Activated CD4-positive, alpha-beta T cell treated with anti-CD3 and anti-CD28 coated beads for 1 hour (primary cell): ENCODE results near the gene AP5B1.

ENCODE experiments used
- DNase-seq: peaks from one replicate; pipeline ENCODE4 v3.0.0-alpha.2; 2020

The AP5B1 gene, protein sequence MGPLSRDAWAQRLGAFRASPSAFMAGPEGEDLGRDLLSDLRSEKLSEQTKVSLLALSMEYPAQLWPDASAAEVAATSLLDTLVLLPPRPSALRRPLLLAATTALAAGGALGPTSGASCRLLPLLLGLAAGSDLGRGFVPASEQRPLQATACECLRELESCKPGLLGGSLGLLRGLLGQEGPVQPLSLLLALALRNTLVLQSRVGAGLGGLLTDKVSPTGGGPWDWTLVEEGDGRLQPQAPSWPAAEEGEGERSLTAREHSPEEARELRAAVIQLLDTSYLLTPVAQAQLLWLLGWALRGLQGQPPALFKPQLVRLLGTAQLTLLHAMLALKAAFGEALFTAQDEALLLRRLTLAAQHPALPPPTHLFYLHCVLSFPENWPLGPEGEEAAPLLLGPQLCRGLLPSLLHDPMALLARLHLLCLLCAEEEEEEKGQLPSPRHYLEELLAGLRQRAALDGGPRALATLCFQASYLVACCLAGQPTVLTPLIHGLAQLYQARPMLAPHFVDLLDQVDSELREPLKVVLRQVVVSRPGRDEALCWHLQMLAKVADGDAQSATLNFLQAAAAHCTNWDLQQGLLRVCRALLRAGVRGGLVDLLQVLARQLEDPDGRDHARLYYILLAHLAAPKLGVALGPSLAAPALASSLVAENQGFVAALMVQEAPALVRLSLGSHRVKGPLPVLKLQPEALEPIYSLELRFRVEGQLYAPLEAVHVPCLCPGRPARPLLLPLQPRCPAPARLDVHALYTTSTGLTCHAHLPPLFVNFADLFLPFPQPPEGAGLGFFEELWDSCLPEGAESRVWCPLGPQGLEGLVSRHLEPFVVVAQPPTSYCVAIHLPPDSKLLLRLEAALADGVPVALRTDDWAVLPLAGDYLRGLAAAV

DNA sequence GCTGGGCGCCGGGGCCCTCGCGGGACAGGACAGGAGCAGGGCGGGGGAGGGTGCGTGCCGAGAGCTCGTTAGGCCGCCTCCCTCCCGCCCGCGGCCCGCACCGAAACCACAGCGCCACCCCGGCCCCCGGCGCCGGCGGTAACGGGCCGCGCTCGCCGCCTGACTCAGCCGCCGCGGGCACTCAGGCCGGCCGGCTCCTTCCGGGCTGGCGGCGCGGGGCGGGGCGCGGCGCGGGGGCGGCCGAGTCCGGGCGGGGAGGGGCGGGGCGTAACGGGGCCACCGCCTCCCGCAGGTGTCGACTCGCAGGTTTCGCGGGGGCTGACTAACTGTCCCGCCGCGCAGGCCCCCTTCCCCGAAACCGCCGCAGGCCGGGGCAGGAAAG, at the start of gene AP5B1:
AP5B1 (minus strand) TSS at position 207 of the 382 bp plus-strand sequence. CDS start 385 bp downstream, outside the sequence.
- peak; percentile 62 for DNase-seq

- no peak for DNase-seq
Observed at GRCh38 chr11:65829459-65829858, 48.7 kb upstream of the AP5B1 start.

DNA sequence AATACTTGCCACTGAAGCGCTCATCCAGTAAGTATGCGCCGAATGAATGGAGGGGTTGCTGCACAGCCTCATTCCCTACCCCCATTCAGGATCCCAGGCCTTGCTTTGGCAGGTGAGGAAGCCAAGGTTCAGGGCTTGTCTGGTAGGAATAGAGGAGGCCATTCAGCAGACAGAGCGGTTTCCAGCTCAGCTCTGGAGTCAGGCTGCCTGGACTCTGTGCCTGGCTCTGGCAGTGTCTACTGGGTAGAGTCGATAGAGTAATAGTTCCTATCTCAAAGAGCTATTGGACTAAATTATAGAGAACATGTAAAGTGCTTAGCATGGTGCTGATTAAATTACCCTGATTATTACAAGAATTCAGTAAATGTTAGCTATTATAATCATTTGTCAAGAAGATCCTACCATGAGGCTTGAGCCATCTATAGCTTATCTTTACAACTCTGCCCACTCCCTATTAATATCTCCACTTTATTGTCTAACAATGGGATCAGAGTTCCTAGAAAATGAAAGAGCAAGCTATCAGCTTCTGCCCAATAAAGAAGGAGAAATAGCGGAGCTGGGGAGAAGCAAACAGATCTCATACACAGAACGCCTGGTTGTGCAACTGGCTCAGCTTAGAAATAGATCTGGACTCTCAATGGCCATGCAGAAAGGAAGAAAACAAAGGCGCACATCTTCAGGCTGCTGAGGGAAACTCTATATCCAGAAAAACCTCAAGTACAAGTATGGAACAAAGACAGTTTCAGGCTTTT, 46.4 kb upstream of the AP5B1 start:
- no peak for DNase-seq

GRCh38 chr11:65822776-65823528, 42.2 kb upstream of the AP5B1 start:
- no peak for DNase-seq

DNA sequence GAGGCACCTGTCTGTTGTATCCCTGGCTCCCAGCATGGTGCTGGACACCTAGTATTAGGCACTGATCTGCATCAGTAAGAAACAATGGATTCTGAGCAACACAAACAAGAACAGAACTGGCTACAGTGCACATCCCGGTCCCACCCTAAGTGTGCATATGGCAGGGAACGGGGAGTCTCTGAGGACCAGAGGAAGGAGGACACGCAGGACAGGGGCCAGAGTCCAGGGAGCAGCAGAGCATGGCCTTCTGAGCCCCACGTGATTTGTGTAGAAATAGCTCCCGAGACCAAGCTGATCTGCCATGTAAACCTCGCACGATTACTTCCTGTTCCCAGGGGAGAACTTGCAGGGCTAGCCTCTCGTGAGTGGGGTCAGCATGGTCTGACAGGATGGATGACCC, 40.3 kb upstream of the AP5B1 start:
- DNase-seq, result no peak

DNA sequence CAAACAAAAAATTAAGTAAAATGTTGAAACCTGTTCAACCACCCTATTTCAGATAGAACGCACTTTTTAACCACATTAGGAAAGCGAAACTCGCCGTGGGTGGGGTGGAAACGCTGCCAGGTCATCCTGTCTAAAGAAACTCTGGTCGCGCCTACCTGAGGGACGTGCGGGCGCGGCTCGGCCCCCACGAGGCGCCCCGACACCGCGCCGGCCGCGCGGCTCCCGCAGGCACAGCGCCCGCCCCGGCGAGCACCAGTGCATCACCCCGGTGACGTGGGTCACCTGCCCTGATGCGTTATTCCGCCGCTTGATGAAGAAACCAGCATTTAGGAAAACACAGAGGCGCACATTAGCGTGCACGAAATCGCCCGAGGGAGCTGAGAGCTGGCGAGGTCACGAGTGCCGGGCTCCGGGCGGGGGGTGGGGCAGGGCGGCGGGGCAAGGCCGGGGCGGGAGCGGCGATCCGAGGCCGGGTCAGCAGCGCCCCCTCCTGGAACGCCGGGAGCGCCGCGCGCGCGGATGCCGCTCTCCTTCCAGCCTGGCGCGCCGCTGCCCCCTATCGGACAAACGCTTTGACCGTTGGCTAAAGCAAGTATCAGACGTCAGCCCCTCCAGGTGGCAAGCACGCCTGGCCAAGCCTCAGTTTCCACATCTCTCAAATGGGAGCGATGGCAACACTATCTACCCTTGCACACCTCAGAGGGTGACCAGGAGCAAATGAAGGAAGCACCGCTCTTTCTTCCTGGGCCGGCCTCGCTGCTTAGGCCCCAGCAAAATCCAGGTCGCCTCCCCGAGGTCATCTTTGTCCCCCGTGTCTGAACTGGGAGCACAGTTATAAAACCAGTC, 37.3 kb upstream of the AP5B1 start:
- DNase-seq, result peak; percentile 86

GRCh38 chr11:65817312-65817834, 36.6 kb upstream of the AP5B1 start:
- no peak for DNase-seq

- no peak for DNase-seq
Observed at GRCh38 chr11:65816696-65817095, 35.9 kb upstream of the AP5B1 start.

DNA sequence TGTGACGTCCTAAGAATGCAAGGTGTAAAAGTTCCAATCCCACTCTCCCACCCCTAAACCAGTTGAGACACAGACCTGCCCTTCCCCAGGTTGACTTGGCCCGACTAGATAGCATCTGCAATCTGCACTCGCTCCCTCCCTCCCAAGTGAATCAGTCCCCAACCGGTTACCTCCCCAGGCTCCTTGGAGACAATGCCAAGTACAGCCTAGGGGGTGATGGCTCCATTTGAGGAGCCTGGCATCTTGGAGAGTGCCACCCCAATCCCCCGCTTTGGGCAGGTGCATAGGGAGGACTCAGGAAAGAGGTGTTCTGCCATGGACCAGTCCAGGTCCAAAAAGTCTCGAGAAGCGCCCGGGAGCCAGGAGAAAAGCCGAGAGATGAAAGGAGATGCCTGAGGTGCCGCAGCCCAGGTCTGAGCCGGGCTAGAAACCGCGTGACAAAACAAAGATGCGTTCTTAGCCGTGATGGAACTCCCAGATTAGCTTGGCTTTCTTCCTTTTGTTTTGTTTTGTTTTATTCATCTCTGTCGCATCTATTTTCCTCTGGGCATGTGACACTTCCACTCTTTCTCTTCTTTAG, 34.3 kb upstream of the AP5B1 start:
- DNase-seq, result no peak

DNA sequence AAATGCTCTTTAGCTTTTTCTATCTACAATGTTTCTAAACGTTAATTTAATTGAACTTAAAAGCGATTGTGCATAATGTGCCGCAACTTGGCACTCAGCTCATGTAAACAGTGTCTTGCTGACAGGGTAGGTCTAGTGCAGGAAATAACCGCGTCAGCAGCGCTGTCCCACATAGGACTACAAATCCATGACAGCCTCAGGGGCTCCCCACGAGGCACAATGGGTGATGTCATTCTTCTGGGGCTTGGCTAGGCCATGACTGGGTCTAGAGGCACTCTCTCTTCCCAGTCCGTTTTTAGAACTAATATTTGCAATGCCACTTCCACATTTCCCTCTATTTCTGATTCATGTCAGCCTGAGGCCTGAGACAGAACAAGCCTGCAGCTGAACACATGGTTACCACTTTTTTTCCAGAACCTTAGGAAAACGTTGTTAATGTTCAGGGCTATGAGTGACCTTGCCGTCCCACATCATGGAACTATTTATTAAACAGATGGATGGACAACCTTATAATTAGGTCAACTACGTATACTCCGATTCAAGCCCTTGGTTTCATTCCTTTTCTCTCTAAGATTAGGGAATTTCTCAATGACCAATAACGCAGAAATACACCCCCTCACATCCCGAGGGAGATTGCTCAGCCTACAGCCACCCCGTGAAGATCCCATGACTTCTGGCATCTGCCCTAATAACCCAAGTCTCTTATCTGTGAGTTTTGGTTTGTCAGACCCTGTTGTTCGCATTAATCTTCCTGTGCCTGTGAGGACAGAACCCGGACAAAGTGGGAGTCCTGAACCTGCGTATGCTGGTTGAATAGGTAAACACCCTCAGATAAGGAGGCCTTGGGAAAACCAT, 33.6 kb upstream of the AP5B1 start:
- no peak for DNase-seq

- DNase-seq, result no peak
Observed at GRCh38 chr11:65811764-65812475, 31.1 kb upstream of the AP5B1 start.

DNA sequence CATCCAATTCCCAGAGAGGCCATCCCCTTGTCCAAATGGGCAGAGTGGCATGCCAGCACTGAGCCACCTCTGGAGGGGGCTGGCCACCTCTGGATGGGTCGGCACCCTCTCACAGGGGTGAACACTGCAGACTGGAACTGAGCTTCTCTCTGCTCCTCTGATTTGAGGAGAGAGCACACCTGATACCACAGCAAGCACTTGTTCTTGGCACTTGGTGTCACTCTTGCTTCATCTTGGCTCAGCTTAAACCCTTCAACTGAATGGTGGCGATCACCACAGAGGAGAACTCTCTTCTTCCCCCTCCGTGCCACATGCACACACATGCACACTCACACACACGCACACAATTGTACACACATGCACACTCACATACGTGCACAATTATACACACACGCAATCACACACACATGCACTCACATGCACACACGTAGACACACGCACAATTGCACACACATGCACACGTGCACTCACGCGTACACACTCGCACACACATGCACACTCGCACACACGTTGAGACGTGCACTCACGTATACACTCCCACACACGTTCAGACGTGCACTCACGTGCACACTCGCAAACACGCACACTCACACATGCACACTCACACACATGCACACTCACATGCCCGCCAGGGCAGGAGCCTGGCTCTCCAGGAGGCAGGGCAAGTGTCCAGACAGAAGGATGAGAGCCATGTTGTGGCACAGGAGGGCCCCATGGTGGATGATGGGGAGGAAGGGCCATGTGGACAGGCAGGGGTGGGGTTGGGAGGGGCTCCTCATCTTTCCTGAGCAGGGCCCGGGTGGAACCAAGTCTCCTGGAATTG, 29.5 kb upstream of the AP5B1 start:
- DNase-seq, result no peak

DNA sequence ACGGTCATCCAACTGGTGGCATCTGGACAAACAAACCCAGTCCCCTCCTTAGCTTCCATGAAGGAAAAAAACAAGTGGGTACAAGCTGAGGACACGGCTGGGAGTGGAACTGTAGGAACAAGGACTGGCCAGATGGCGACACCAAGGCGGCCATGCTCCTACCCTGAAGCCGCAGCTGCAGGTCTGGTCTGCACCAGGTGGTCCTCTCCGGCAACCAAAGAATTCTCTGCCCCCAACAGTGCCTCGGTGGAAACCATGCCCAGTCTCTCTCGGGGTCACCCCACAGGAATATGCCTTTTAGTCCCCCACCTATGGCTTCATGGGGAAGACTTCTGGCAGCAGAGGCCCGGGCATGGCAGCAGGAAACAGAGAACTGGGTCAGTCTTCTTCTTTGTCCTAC, 28.7 kb upstream of the AP5B1 start:
- DNase-seq, result no peak

- no peak for DNase-seq
Observed at GRCh38 chr11:65808744-65809341, 28.1 kb upstream of the AP5B1 start.

- DNase-seq, result no peak
Observed at GRCh38 chr11:65806979-65807378, 26.2 kb upstream of the AP5B1 start.

DNA sequence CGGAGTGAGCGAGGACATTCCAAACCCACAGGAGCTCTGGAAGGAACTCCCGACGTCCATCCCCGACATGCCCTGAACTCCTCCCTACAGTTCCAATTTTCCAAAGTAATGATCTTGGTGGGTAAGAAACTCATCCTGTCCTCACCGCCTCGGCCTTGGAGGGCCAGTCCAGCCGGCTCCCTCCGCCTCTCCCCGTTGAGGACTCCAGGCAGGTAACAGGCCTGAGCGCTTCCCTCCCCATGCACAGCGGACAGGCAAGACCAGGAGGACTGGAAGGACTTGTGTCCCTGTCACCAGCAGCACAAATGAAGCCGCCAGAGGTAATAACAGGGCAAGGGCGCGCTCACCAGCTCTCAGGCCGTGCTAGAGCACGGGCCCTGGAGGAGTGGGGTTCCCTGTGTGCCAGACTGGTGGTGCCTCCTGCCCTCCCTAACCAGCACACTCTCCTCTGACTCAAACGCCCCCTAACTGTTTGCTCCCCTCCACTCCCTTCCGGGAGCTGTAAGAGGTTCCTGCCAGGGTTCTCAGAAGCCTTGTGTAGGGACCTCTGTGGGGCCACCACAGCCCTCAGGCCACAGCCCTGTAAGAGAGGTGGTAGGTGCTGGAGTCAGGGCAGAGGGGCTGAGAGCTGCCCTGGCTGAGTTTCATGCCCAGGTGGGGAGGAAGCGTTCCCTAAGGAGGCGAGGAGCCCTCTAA, 23.2 kb upstream of the AP5B1 start:
- DNase-seq, result no peak

DNA sequence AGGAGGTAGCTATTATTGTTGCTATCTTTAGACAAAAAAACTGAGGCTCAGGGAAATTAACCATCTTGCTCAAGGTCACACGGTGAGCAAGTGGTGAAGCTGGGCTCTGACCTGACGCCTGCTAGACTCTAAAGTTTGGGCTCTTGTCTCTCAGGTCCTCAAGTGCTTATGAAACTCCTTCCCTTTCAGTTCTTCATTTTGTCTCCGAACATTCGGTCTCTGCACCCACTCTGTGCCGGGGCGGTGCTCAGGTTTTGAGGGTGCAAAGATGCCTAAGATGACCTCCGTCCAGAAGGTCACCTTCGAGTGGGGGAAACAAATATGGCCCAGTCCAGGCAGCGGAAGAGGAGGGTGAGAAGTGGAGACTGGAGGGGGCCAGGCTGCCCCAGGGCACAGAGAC, 22.1 kb upstream of the AP5B1 start:
- no peak for DNase-seq
